WTC11 (cell line): Measurements from ENCODE around the gene ZSCAN32. TPM values are rescaled to one million over a fixed set of nuclear protein-coding genes. Genes with fewer than 3 reads are reported as not detected.

Source experiments
- NR2C2 ChIP-seq: sonication (generic); formaldehyde crosslinking; IDR thresholded peaks from 2 replicates; pipeline ENCODE4 v1.8.0; 2022; ENCODE audit warnings: mild to moderate bottlenecking, missing genetic modification reagents
- total RNA-seq: library from RNA; stranded (reverse); gene quantifications from 3 replicates; pipeline ENCODE4 v1.2.3, GENCODE V29; 2021

Gene ZSCAN32
- total RNA-seq, 1 experiment from 2014 or later = 16.7 TPM

DNA sequence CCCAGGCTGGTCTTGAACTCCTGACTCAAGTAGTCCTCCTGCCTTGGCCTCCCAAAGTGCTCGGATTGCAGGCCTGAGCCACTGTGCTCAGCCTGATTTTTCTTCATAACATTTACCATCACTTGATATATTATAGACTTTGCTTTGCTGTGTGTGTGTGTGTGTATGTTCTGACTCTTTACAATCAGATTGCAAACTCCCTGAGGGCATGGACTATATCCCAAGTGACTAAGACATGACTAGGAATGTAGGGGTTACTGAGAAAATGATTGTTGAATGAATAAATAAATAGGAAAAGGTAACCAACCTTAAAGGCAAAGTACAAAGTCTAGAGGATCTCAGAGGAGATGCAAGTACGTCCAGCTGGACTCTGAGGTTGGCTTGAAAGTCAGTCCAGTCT is 54.8 kb downstream of the ZSCAN32 start (continued):
- TF ChIP-seq NR2C2 (CRISPR knock-in tag) = no peak

Other genes starting within 250 kb of the ZSCAN32 start
- 0.27 to 0.46 TPM (median 0.44 TPM) in 3 replicates for gene OR1F1, start 212.8 kb downstream of the ZSCAN32 start, total RNA-seq
- 6.8 to 9.7 TPM (median 7.2 TPM) in 3 replicates for gene ZNF200, start 165.8 kb downstream of the ZSCAN32 start, total RNA-seq
- gene MEFV, start 144.4 kb downstream of the ZSCAN32 start, total RNA-seq = 0.09 to 0.21 TPM (median 0.14 TPM) in 3 replicates
- gene ZNF263, start 117.5 kb downstream of the ZSCAN32 start, total RNA-seq = 24.9 to 29.5 TPM (median 27.8 TPM) in 3 replicates
- gene TIGD7, start 95.6 kb downstream of the ZSCAN32 start, total RNA-seq = 5.3 to 7.4 TPM (median 7.0 TPM) in 3 replicates
- gene ZNF75A, start 95.5 kb downstream of the ZSCAN32 start, total RNA-seq = 21.8 to 31.5 TPM (median 23.5 TPM) in 3 replicates
- gene OR2C1, start 45.1 kb downstream of the ZSCAN32 start, total RNA-seq = not detected in 3 replicates
- 11.3 to 13.8 TPM (median 11.7 TPM) in 3 replicates for gene ZNF174, start 211 bp upstream of the ZSCAN32 start, total RNA-seq
- gene ZNF597, start 42.5 kb upstream of the ZSCAN32 start, total RNA-seq = 1.3 to 2.2 TPM (median 1.4 TPM) in 3 replicates
- gene NAA60, start 42.7 kb upstream of the ZSCAN32 start, total RNA-seq = 44.8 to 50.3 TPM (median 46.4 TPM) in 3 replicates
- not detected in 3 replicates for gene C16orf90, start 94.5 kb upstream of the ZSCAN32 start, total RNA-seq
- 11.1 to 13.7 TPM (median 12.6 TPM) in 3 replicates for gene CLUAP1, start 100.0 kb upstream of the ZSCAN32 start, total RNA-seq
- 0.23 to 0.66 TPM (median 0.26 TPM) in 3 replicates for gene NLRC3, start 176.4 kb upstream of the ZSCAN32 start, total RNA-seq
- 16.3 to 18.0 TPM (median 16.7 TPM) in 3 replicates for gene SLX4, start 210.6 kb upstream of the ZSCAN32 start, total RNA-seq